ENCODE results near the gene DMRTC2.

Gene DMRTC2

DNA sequence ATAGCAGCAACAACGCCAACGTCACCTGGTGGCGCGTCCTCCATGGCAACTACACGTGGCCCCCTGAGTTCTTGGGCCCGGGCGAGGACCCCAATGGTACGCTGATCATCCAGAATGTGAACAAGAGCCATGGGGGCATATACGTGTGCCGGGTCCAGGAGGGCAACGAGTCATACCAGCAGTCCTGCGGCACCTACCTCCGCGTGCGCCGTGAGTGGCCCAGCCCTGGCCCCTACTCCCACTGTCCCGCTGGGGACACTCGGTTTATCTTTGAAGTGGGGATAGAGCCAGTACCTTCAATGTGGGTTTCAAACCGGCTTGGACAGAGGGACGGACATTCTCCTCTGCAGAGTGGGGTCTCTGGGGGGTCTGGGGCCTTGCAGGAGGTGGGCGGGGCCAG lies 34.2 kb downstream of the DMRTC2 start:
- H3K27ac ChIP-seq: no peak overlapping the region
- no peak overlapping the region for H3K4me3 ChIP-seq (ENCODE audit: low read depth, low read length)
- no peaks in the 10 kb centered on the region for H3K9me3 ChIP-seq (ENCODE audit: control insufficient read depth, low read length)
- H2AFZ ChIP-seq: no peak overlapping the region
- no peak overlapping the region for H3K4me2 ChIP-seq (ENCODE audit: low read length)
- H3K36me3 ChIP-seq (ENCODE audit: control insufficient read depth, insufficient read depth, low read length): no peaks in the 10 kb centered on the region
- no peak overlapping the region for H3K9ac ChIP-seq
- no peaks in the 10 kb centered on the region for H3K79me2 ChIP-seq
- no peak for TF ChIP-seq CTCF (IDR thresholded peaks at IDR 0.05)
- no peaks in the 10 kb centered on the region for H3K27me3 ChIP-seq (ENCODE audit: control insufficient read depth, insufficient read depth, low read length)
- peaks cover 5% of the 10 kb centered on the region for H3K4me1 ChIP-seq

GRCh38 chr19:41879670-41880328 lies 35.0 kb downstream of the DMRTC2 start:
- no peak overlapping the region for H2AFZ ChIP-seq
- no peaks in the 10 kb centered on the region for H3K27me3 ChIP-seq (ENCODE audit: control insufficient read depth, insufficient read depth, low read length)
- H3K9ac ChIP-seq: no peak overlapping the region
- H3K4me3 ChIP-seq (ENCODE audit: low read depth, low read length): no peak overlapping the region
- no peaks in the 10 kb centered on the region for H3K36me3 ChIP-seq (ENCODE audit: control insufficient read depth, insufficient read depth, low read length)
- peaks cover 6% of the 10 kb centered on the region for H3K4me1 ChIP-seq
- H3K4me2 ChIP-seq (ENCODE audit: low read length): no peak overlapping the region
- no peak for TF ChIP-seq CTCF (IDR thresholded peaks at IDR 0.05)
- no peak overlapping the region for H3K27ac ChIP-seq
- no peaks in the 10 kb centered on the region for H3K9me3 ChIP-seq (ENCODE audit: control insufficient read depth, low read length)
- H3K79me2 ChIP-seq: peaks cover 5% of the 10 kb centered on the region

GRCh38 chr19:41880329-41880708 lies 35.5 kb downstream of the DMRTC2 start:
- Histone ChIP-seq H3K9ac (no peak overlapping the region), H3K79me2 (peaks cover 9% of the 10 kb centered on the region), H2AFZ (no peak overlapping the region), H3K4me3 (ENCODE audit: low read depth, low read length) (no peak overlapping the region), H3K36me3 (ENCODE audit: control insufficient read depth, insufficient read depth, low read length) (no peaks in the 10 kb centered on the region), H3K9me3 (ENCODE audit: control insufficient read depth, low read length) (no peaks in the 10 kb centered on the region), H3K27me3 (ENCODE audit: control insufficient read depth, insufficient read depth, low read length) (no peaks in the 10 kb centered on the region), H3K4me1 (peaks cover 10% of the 10 kb centered on the region), H3K27ac (no peak overlapping the region), H3K4me2 (ENCODE audit: low read length) (no peak overlapping the region)
- no peak for TF ChIP-seq CTCF (IDR thresholded peaks at IDR 0.05)

GRCh38 chr19:41882568-41883462 lies 38.0 kb downstream of the DMRTC2 start, which contains the start of gene ARHGEF1:
TSS of gene ARHGEF1 (plus strand) at chr19:41883184. CDS start at chr19:41888083, 4,899 bp downstream.
- Histone ChIP-seq H3K4me2 (ENCODE audit: low read length) (peak within 1 kb of the TSS; percentile 81), H3K4me1 (peaks cover 10% of the 10 kb centered on the region), H3K9ac (no peak within 1 kb of the TSS), H3K27me3 (ENCODE audit: control insufficient read depth, insufficient read depth, low read length) (no peaks in the 10 kb centered on the region), H3K36me3 (ENCODE audit: control insufficient read depth, insufficient read depth, low read length) (no peaks in the 10 kb centered on the region), H3K79me2 (peaks cover 17% of the 10 kb centered on the region), H2AFZ (peak within 1 kb of the TSS; percentile 95), H3K27ac (peak within 1 kb of the TSS; percentile 67), H3K9me3 (ENCODE audit: control insufficient read depth, low read length) (no peaks in the 10 kb centered on the region), H3K4me3 (ENCODE audit: low read depth, low read length) (peak within 1 kb of the TSS; percentile 70)
- TF ChIP-seq CTCF (IDR thresholded peaks at IDR 0.05): peak; percentile 6

Measured in parathyroid adenoma (tissue), 2 donors.